ENCODE measurements around the gene REM2. TPM values are rescaled to one million over a fixed set of nuclear protein-coding genes. Genes with fewer than 3 reads are reported as not detected.

Gene REM2
- total RNA-seq, 2 donors from 2014 or later, result 0.77 to 1.2 TPM

DNA sequence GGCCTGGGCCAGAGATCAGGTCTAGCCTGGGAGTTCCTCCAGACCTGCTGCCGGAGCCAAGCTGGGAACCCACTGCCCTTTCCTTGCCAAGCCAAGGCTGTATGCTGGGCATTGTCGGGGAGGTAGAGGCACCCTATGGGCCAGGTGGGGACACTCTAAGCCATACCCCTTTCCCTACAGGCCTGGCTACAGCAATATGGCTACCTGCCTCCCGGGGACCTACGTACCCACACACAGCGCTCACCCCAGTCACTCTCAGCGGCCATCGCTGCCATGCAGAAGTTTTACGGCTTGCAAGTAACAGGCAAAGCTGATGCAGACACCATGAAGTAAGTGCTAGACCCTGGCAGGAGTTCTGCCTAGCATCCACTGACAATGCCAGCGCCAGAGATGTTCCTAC, 41.7 kb upstream of the REM2 start:
- Histone ChIP-seq H3K36me3 (ENCODE audit: control insufficient read depth, insufficient read depth, low read length) (peaks cover 61% of the 10 kb centered on the region), H3K27me3 (ENCODE audit: control insufficient read depth, insufficient read depth, low read length, poor library complexity, severe bottlenecking) (no peaks in the 10 kb centered on the region), H3K27ac (ENCODE audit: low read depth, low read length) (no peak overlapping the region), H3K4me3 (ENCODE audit: low read length) (no peak overlapping the region), H3K9ac (ENCODE audit: extremely low read depth, low read length, poor library complexity, severe bottlenecking) (no peak overlapping the region), H3K4me1 (ENCODE audit: control insufficient read depth, insufficient read depth, low read length) (peaks cover 7% of the 10 kb centered on the region), H3K9me3 (ENCODE audit: control insufficient read depth, low read length) (no peaks in the 10 kb centered on the region)
- Mint-ChIP-seq H3K27me3 (ENCODE audit: insufficient read depth) (no peaks in the 10 kb centered on the region), H3K36me3 (ENCODE audit: low read depth) (peaks cover 65% of the 10 kb centered on the region), H3K9me3 (no peaks in the 10 kb centered on the region), H3K4me1 (peaks cover 9% of the 10 kb centered on the region), H3K27ac (peak overlapping the region; percentile 5), H3K4me3 (no peak overlapping the region)
- DNase-seq, result no peak
- TF ChIP-seq, protein P1, sequence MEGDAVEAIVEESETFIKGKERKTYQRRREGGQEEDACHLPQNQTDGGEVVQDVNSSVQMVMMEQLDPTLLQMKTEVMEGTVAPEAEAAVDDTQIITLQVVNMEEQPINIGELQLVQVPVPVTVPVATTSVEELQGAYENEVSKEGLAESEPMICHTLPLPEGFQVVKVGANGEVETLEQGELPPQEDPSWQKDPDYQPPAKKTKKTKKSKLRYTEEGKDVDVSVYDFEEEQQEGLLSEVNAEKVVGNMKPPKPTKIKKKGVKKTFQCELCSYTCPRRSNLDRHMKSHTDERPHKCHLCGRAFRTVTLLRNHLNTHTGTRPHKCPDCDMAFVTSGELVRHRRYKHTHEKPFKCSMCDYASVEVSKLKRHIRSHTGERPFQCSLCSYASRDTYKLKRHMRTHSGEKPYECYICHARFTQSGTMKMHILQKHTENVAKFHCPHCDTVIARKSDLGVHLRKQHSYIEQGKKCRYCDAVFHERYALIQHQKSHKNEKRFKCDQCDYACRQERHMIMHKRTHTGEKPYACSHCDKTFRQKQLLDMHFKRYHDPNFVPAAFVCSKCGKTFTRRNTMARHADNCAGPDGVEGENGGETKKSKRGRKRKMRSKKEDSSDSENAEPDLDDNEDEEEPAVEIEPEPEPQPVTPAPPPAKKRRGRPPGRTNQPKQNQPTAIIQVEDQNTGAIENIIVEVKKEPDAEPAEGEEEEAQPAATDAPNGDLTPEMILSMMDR (conservative IDR thresholded peaks at IDR 0.05), result no peak
- 93 to 95% methylated on average over 7 to 9 of the region's 9 CpGs for WGBS, 2 experiments (ENCODE audit: insufficient coverage in 1 of 2, insufficient read length in 1 of 2)

DNA sequence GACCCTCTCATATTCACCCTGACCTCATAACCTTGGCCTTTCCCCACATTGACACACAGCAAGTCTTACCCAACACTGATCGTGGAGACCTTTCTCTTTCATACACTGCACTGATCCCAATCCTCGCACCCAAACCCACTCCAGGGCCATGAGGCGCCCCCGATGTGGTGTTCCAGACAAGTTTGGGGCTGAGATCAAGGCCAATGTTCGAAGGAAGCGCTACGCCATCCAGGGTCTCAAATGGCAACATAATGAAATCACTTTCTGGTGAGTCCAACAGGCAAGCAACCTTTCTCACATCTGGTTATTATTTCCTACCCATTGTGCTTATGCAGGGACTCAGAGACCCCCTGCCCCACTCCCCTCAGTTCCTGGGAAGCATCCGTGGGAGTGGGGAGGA, 41.3 kb upstream of the REM2 start:
- TF ChIP-seq, protein P1 (conservative IDR thresholded peaks at IDR 0.05), result no peak
- no peak for DNase-seq
- Histone ChIP-seq H3K9ac (ENCODE audit: extremely low read depth, low read length, poor library complexity, severe bottlenecking) (no peak overlapping the region), H3K9me3 (ENCODE audit: control insufficient read depth, low read length) (no peaks in the 10 kb centered on the region), H3K4me1 (ENCODE audit: control insufficient read depth, insufficient read depth, low read length) (peaks cover 7% of the 10 kb centered on the region), H3K4me3 (ENCODE audit: low read length) (no peak overlapping the region), H3K27ac (ENCODE audit: low read depth, low read length) (no peak overlapping the region), H3K27me3 (ENCODE audit: control insufficient read depth, insufficient read depth, low read length, poor library complexity, severe bottlenecking) (no peaks in the 10 kb centered on the region), H3K36me3 (ENCODE audit: control insufficient read depth, insufficient read depth, low read length) (peaks cover 66% of the 10 kb centered on the region)
- H3K27me3 Mint-ChIP-seq (ENCODE audit: insufficient read depth), result no peaks in the 10 kb centered on the region
- H3K4me3 Mint-ChIP-seq, result no peak overlapping the region
- peaks cover 9% of the 10 kb centered on the region for H3K4me1 Mint-ChIP-seq
- peak overlapping the region; percentile 5 for H3K27ac Mint-ChIP-seq
- no peaks in the 10 kb centered on the region for H3K9me3 Mint-ChIP-seq
- 97 to 100% methylated on average over 2 to 8 of the region's 8 CpGs for WGBS, 2 experiments (ENCODE audit: insufficient coverage in 1 of 2, insufficient read length in 1 of 2)
- peaks cover 67% of the 10 kb centered on the region for H3K36me3 Mint-ChIP-seq (ENCODE audit: low read depth)

DNA sequence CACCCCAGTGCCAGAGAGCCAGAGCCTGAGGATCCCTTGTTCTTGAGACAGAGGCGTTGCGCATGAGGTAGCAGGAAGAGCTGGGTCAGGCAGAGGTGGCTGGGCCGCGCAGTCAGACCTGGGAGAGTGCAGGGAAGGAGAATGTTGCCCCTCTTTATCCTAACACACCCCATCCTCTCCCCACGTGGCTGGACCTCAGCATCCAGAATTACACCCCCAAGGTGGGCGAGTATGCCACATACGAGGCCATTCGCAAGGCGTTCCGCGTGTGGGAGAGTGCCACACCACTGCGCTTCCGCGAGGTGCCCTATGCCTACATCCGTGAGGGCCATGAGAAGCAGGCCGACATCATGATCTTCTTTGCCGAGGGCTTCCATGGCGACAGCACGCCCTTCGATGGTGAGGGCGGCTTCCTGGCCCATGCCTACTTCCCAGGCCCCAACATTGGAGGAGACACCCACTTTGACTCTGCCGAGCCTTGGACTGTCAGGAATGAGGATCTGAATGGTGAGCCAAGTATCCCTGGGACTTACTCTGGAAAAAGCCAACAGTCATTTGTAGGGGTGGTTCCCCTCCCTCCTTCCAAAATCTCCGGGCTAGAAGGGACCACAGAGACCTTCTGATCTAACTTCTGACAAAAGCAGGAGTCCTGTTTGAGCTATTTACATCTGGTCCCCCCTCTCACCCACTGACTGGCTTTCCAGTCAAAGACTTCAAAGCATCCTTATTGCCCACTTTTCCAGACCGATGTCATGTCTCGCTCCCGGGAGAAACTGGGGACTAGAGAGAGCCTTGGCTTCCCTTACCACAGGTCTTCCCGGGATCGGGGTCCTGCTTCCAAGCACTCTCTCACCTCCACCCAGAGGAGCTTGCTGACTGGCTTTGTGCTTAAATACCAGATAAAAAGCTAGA, 40.6 kb upstream of the REM2 start:
- peaks cover 67% of the 10 kb centered on the region for H3K36me3 Mint-ChIP-seq (ENCODE audit: low read depth)
- H3K4me1 ChIP-seq (ENCODE audit: control insufficient read depth, insufficient read depth, low read length), result peaks cover 7% of the 10 kb centered on the region
- H3K27me3 ChIP-seq (ENCODE audit: control insufficient read depth, insufficient read depth, low read length, poor library complexity, severe bottlenecking), result no peaks in the 10 kb centered on the region
- H3K27me3 Mint-ChIP-seq (ENCODE audit: insufficient read depth), result no peaks in the 10 kb centered on the region
- no peak overlapping the region for H3K4me3 Mint-ChIP-seq
- H3K4me3 ChIP-seq (ENCODE audit: low read length), result no peak overlapping the region
- no peaks in the 10 kb centered on the region for H3K9me3 Mint-ChIP-seq
- H3K9me3 ChIP-seq (ENCODE audit: control insufficient read depth, low read length), result no peaks in the 10 kb centered on the region
- H3K27ac ChIP-seq (ENCODE audit: low read depth, low read length), result no peak overlapping the region
- H3K9ac ChIP-seq (ENCODE audit: extremely low read depth, low read length, poor library complexity, severe bottlenecking), result no peak overlapping the region
- DNase-seq, result no peak
- WGBS, 2 experiments (ENCODE audit: insufficient coverage in 1 of 2, insufficient read length in 1 of 2), result 93 to 94% methylated on average over 22 to 28 of the region's 28 CpGs
- no peak overlapping the region for H3K27ac Mint-ChIP-seq
- H3K36me3 ChIP-seq (ENCODE audit: control insufficient read depth, insufficient read depth, low read length), result peaks cover 67% of the 10 kb centered on the region
- peaks cover 9% of the 10 kb centered on the region for H3K4me1 Mint-ChIP-seq
- TF ChIP-seq, protein P1 (conservative IDR thresholded peaks at IDR 0.05), result no peak
